MCF 10A (cell line): ENCODE measurements around the gene NOCT. TPM values are rescaled to one million over a fixed set of nuclear protein-coding genes. Genes with fewer than 3 reads are reported as not detected.

Experiments
- BruUV-seq: library from RNA; stranded (reverse); fragments of 400-500 nt; replicated peaks from 2 replicates; lab custom pipeline; 2021; lab: Mats Ljungman, UMichigan
- CTCF ChIA-PET: fragments of 300-600 bp; sonication (Branson Sonifier 250); formaldehyde crosslinking; extraction: SDS; loops from one replicate; lab custom pipeline; 2021; ENCODE audit warnings: antibody characterized with exemption, inconsistent platforms; lab: Yijun Ruan, JAX
- POLR2A ChIA-PET: fragments of 300-600, 350-650 bp; sonication (Branson Sonifier 250); formaldehyde crosslinking; extraction: SDS; loops from one replicate; lab custom pipeline; 2020; ENCODE audit warnings: antibody characterized with exemption, inconsistent platforms; lab: Yijun Ruan, JAX
- DNase-seq: peaks from one replicate; pipeline ENCODE4 v3.0.0-alpha.2; 2018; ENCODE audit not compliant: unreplicated experiment
- H3K27ac Mint-ChIP-seq: one replicate; pipeline ENCODE4 v1.8.0; 2022; ENCODE audit warnings: mild to moderate bottlenecking, low read depth, mixed read lengths; ENCODE audit not compliant: unreplicated experiment
- H3K27me3 Mint-ChIP-seq: one replicate; pipeline ENCODE4 v1.8.0; 2022; ENCODE audit warnings: mixed read lengths; ENCODE audit not compliant: insufficient read depth, unreplicated experiment
- H3K36me3 Mint-ChIP-seq: one replicate; pipeline ENCODE4 v1.8.0; 2022; ENCODE audit warnings: mild to moderate bottlenecking, moderate library complexity, mixed read lengths; ENCODE audit not compliant: insufficient read depth, unreplicated experiment
- H3K4me1 Mint-ChIP-seq: one replicate; pipeline ENCODE4 v1.8.0; 2022; ENCODE audit warnings: mixed read lengths; ENCODE audit not compliant: insufficient read depth, unreplicated experiment
- H3K4me3 Mint-ChIP-seq: one replicate; pipeline ENCODE4 v1.8.0; 2022; ENCODE audit warnings: mild to moderate bottlenecking, moderate library complexity, mixed read lengths; ENCODE audit not compliant: unreplicated experiment
- H3K9me3 Mint-ChIP-seq: one replicate; pipeline ENCODE4 v1.8.0; 2022; ENCODE audit warnings: mixed read lengths; ENCODE audit not compliant: unreplicated experiment
- CTCF ChIP-seq: fragments of 200-600 bp; IDR thresholded peaks from one replicate; pipeline ENCODE4 v1.8.0; 2022; ENCODE audit warnings: antibody characterized with exemption, mild to moderate bottlenecking; ENCODE audit not compliant: unreplicated experiment
- intact Hi-C: fragments of 100-400 bp; cut with micrococcal nuclease; formaldehyde crosslinking; loops from 2 replicates; pipeline ENCODE4 v1.14.1; 2022
- total RNA-seq: library from RNA; stranded (reverse); gene quantifications from 2 replicates; pipeline ENCODE4 v1.2.3, GENCODE V29; 2022

NOCT gene
- total RNA-seq, 1 experiment from 2014 or later, result 25.5 TPM

GRCh38 chr4:139036885-139037284, 21.3 kb downstream of the NOCT start:
- no peak overlapping the region for H3K4me3 Mint-ChIP-seq
- no TSS peak for BruUV-seq
- CTCF ChIA-PET, result no interaction called here
- peaks cover 20% of the 10 kb centered on the region for H3K36me3 Mint-ChIP-seq
- H3K27me3 Mint-ChIP-seq, result no peaks in the 10 kb centered on the region
- DNase-seq, result no peak
- H3K4me1 Mint-ChIP-seq, result peaks cover 9% of the 10 kb centered on the region
- H3K9me3 Mint-ChIP-seq, result no peaks in the 10 kb centered on the region
- TF ChIP-seq CTCF, result no peak
- intact Hi-C loops, result no loop called here
- POLR2A ChIA-PET, result no interaction called here
- H3K27ac Mint-ChIP-seq, result no peak overlapping the region

- Mint-ChIP-seq H3K4me3 (no peak overlapping the region), H3K36me3 (peaks cover 38% of the 10 kb centered on the region), H3K27me3 (no peaks in the 10 kb centered on the region), H3K9me3 (no peaks in the 10 kb centered on the region), H3K4me1 (peaks cover 9% of the 10 kb centered on the region), H3K27ac (no peak overlapping the region)
- POLR2A ChIA-PET, result interaction anchor here (1.6 kb wide), 1 partner anchor 45 kb away, joined by 5 read pairs; no protein-coding TSS in a partner anchor
- TF ChIP-seq CTCF, result no peak
- CTCF ChIA-PET, result interaction anchor here (1.2 to 9.1 kb wide), 2 partner anchors 8 to 257 kb away, joined by 4 to 58 read pairs; no protein-coding TSS in a partner anchor
- intact Hi-C loops, result no loop called here
- no TSS peak for BruUV-seq
- DNase-seq, result no peak
Observed at GRCh38 chr4:139038874-139039443, 23.4 kb downstream of the NOCT start.

DNA sequence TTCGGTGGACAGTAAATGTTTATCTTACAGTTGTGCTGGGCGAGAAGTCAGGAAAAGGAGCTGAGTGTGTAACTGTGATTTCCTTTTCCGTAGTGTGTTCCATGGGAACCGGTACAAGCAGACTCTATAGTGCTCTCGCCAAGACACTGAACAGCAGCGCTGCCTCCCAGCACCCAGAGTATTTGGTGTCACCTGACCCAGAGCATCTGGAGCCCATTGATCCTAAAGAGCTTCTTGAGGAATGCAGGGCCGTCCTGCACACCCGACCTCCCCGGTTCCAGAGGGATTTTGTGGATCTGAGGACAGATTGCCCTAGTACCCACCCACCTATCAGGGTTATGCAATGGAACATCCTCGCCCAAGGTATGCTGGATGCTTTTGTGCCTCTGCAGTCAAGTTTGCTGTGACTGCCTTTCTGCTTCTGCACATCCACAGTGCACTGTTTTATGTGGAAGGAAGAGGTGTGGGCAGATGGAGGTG, 27.4 kb downstream of the NOCT start:
- peaks cover 65% of the 10 kb centered on the region for H3K36me3 Mint-ChIP-seq
- no peaks in the 10 kb centered on the region for H3K27me3 Mint-ChIP-seq
- BruUV-seq, result no TSS peak
- H3K4me3 Mint-ChIP-seq, result no peak overlapping the region
- intact Hi-C loops, result no loop called here
- H3K27ac Mint-ChIP-seq, result no peak overlapping the region
- CTCF ChIA-PET, result interaction anchor here (0.7 to 9.1 kb wide), 4 partner anchors 12 to 185 kb away, joined by 3 to 58 read pairs (median 6); no protein-coding TSS in a partner anchor
- H3K9me3 Mint-ChIP-seq, result no peaks in the 10 kb centered on the region
- DNase-seq, result no peak
- POLR2A ChIA-PET, result interaction anchor here (0.6 to 0.7 kb wide), 2 partner anchors 47 to 101 kb away, joined by 3 to 4 read pairs; no protein-coding TSS in a partner anchor
- H3K4me1 Mint-ChIP-seq, result no peaks in the 10 kb centered on the region
- no peak for TF ChIP-seq CTCF

- DNase-seq, result no peak
- H3K9me3 Mint-ChIP-seq, result no peaks in the 10 kb centered on the region
- intact Hi-C loops, result no loop called here
- no peak for TF ChIP-seq CTCF
- ChIA-PET CTCF (interaction anchor here (2.4 to 9.1 kb wide), 2 partner anchors 13 to 184 kb away, joined by 9 to 58 read pairs; no protein-coding TSS in a partner anchor), POLR2A (interaction anchor here (0.9 to 1.3 kb wide), 4 partner anchors 9 to 133 kb away, joined by 3 to 4 read pairs (median 3); partner anchors contain the start of gene ELF2)
- no TSS peak for BruUV-seq
- no peak overlapping the region for H3K4me3 Mint-ChIP-seq
- H3K36me3 Mint-ChIP-seq, result peaks cover 73% of the 10 kb centered on the region
- H3K27ac Mint-ChIP-seq, result no peak overlapping the region
- H3K4me1 Mint-ChIP-seq, result no peaks in the 10 kb centered on the region
- no peaks in the 10 kb centered on the region for H3K27me3 Mint-ChIP-seq
Observed at GRCh38 chr4:139044291-139044690, 28.7 kb downstream of the NOCT start.
